GM03348 (cell line): Measurements from ENCODE around the gene GLYATL3.

Experiments used
- DNase-seq: peaks from one replicate; pipeline ENCODE4 v3.0.0; 2012; ENCODE audit warnings: low spot score

Gene GLYATL3

DNA sequence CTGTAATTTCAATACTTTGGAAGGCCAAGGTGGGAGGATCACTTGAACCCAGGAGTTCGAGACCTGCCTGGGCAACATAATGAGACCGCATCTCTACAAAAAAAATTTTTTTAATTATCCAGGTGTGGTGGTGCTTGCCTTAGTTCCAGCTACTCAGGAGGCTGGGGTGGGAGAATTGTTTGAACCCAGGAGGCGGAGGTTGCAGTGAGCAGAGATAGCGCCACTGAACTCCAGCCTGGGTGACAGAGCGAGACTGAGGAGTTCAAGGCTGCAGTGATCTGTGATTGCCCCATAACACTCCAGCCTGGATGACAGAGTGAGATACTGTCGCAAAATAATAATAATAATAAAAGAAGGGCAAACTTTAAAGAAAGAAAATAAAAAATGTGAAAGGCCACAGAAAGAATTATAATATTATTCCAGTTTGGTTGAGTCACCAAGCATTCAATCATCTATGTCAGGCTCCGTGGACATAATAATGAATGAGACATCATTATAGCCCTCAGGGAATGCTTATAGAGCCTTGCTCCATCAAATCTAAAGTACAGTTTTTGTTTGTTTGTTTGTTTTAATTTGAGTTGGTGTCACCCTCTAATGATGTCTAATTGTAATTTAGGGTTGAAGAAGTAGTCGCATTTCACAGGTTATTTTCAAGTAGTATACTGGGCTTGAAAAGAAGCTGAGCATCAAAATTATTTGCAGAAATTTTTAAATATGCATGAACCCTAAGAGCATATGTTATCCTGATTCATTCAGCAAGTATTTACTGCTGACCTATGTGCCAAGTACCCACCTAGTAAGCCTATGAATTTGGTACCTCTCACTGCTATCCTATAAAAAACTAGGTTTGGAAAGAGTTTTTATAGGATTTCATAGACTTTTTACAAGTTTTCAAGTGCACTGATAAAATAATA is 15.1 kb downstream of the GLYATL3 start:
- no peak for DNase-seq

DNA sequence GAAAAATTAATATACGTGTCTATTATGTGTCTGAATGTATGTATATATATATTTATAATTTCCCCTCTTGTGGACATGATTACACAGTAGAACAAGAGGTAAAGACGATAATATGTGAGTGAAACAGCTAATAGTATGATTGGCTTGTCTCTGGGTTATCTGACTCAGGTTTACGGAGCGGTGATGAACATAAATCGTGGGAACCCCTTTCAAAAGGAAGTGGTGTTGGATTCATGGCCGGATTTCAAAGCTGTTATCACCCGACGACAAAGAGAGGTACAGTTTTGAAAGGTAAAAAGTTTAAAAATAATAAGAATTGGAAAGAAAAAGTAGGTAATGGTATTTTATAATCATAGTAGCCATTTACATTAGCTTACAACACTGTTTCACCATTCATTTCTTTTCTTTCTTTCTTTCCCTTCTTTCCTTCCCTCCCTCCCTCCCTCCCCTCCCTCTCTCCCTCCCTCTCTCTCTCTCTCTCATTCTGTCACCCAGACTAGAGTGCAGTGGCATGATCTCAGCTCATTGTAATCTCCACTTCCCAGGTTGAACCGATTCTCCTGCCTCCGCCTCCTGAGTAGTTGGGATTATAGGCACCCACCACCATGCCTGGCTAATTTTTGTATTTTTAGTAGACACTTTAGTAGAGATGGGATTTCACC is 15.9 kb downstream of the GLYATL3 start:
- no peak for DNase-seq

DNA sequence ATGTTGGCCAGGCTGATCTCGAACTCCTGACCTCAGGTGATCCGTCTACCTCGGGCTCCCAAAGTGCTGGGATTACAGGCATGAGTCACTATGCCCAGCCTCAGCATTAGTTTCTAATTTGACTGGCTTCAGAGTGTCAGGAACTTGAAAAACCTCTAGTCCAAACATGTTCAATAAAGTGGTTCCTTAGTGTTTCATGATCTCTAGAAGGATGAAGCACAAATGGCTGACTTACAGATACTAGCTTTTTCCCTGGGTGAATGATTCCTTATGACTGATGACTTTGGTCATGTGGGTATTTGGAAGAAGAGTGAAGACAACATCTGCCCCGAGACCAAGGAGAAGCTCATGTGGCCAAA is 16.4 kb downstream of the GLYATL3 start:
- DNase-seq = no peak

DNA sequence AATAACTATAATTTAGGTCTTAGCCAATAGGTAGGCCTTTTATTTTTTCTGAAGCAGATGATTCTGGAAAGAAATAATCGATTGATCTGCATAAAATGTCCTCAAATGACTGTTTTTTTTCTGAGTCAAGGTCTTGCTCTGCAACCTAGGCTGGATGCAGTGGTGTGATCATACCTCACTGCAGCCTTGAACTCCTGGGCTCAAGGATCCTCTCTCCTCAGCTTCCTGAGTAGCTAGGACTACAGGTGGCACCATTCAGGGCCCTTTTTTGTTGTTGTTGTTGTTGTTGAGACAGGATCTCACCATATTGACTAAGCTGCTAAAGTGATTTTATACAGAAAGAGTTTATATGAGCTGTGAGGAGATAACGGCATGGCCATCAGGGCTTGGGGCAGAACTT is 18.2 kb downstream of the GLYATL3 start:
- no peak for DNase-seq

DNA sequence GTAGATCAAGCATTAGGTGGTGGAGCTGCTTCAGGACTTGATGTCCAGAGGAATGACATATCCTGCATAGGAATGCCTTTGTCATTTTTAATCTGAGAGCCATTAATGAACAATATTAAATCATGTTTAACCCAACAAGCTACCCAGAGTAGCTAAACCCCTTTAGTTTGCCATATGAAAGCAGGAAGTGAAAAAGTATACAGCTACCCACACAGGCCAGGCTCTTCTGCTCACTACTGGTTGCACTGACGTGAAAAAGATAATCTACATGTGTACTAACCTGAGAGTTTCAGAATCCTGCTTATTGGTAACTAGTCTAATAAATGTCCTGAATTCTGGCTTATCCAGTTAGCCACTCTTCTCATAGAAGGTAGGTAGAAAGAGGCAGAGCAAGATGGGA is 19.9 kb downstream of the GLYATL3 start:
- no peak for DNase-seq

DNA sequence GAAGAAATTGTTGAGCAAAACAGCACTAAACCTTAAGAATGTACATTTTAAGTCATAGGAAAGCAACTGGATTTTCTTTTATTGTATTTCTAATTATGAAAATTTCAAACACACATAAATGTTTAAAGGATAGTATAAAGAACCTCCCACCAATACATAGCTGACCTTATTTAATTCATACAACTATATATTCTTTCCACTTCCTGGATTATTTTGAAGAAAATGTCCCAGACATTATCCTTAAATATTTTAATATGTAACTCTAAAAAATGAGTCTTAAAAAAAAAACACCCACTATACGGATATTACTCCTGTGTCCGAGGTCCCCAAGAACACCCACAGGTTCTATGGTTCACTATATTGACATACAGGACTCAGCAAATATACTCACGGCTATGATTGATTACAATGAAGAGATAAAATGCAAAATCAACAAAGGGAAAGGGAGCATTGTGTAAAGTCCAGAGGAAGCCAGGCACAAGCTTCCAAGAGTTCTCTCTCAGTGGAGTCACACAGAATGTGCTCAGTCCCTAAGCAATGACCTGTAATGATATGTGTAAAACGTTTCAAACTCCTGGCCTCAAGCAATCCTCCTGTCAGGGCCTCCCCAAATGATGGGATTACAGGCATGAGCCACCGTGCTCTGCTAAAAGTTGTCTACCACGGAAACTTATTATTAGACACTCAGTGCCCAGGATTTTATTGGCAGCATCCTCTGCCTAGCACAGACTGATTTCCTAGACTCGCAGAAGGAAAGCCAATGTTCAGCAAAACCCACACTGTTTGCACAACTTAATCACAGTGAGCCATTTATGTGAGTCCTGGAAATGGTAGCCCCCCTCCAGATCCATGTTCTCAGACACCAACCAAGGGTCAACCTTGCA is 23.2 kb downstream of the GLYATL3 start:
- no peak for DNase-seq

DNA sequence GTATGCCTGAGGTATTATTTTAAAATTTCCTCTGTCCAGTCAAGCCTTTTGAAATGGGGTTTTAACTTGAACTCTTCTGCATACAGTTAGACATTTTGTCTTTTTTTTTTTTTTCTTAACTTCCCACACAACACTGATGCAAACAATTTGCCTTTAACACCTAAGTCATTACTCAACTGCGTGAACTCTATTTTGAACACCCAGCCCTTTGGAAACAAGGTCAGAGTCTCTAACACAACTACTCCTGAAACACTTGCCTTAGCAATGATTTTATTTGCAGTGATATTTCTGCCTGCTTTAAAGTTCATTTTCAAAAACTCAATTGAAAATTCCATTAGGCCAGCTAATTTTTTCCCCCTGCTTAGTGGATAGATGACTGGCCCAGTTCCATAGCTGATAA is 24.2 kb downstream of the GLYATL3 start:
- DNase-seq = no peak

DNA sequence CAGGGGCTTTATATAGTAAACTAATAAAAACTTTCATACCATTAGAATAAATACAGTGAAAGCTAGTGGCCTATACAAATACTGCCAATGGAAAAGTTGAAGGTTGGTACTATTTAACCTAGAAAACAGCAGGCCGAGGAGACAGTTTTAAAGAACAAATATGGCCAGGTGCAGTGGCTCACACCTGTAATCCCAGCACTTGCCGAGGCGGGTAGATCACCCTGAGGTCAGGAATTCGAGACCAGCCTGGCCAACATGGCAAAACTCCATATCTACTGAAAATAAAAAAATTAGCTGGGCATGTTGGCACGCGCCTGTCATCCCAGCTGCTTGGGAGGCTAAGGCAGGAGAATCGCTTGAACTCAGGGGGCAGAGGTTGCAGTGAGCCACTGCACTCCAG is 24.8 kb downstream of the GLYATL3 start:
- DNase-seq = no peak

DNA sequence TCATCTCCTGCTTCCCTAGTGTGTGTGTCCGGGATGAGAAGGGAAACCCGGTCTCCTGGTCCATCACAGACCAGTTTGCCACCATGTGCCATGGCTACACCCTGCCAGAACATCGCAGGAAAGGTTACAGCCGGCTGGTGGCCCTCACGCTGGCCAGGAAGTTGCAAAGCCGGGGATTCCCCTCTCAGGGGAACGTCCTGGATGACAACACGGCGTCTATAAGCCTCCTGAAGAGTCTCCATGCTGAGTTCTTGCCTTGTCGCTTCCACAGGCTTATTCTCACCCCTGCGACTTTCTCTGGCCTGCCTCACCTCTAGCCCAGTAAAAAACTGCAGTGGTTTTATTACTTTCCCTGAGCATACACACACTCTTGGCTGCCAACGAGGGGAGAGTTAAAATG is 26.9 kb downstream of the GLYATL3 start:
- DNase-seq = no peak

DNA sequence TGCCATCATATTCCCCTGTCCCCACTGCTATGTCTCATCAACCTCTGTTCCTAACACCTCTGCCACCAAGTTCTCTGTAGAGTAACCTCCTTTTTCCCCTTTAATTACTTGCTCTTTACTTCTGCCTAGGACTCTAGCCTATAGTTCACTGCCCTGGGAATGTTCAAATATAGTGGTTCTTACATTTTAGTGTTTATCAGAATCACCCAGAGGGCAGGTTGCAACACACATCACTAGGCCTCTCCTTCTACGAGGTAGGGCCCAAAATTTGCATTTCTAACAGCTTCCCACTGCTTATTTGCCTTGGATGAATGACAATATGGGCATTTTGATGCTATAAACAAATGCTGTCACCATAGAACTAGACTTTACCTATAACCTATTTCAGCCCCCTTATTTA is 27.6 kb downstream of the GLYATL3 start:
- DNase-seq = no peak

DNA sequence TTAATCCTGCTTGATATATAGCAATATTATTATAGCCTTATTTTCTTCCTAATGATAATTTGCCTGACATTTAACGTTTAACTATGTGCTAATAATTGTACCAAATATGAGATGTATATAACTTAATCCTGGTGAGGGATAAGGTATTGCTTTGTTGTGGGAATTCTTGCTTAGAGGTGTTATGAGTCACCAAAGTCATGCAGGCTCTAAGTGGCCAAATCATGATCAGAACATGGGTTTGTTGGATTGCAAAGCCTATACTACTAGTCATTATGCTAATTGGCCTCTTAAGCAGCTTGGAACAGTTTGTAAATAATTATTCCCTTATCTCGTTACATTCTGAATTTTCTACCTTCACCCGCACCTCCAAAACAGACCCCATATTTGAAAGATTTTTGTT is 28.8 kb downstream of the GLYATL3 start:
- no peak for DNase-seq

DNA sequence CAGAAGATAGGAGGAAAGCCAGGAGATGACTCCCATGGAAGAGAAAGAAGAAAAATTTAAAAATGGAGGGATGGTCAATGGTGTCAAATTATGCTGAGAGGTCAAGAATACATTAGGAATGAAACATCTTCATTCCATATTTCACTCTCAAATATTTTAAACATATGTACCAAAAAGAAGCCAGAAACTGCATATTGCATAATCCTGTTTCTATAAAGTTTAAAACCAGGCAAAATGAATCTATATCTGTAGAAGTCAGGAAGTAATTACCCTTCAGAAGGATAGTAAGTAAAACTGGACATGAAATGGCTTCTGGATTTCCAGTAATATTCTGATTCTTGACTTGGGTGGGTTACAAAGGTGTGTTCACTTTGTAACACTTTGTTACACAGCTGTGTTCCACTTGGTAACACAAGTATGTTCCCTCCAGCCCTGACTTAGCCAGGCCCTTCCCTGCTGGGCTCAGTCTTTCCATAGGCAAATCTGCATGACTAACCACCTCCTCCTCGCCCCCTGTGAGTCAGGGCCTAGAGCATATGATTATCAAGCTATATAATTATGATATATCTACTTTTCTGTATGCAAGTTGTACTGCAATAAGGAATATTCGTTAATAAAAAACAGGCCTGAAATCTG is 30.5 kb downstream of the GLYATL3 start:
- DNase-seq = no peak

DNA sequence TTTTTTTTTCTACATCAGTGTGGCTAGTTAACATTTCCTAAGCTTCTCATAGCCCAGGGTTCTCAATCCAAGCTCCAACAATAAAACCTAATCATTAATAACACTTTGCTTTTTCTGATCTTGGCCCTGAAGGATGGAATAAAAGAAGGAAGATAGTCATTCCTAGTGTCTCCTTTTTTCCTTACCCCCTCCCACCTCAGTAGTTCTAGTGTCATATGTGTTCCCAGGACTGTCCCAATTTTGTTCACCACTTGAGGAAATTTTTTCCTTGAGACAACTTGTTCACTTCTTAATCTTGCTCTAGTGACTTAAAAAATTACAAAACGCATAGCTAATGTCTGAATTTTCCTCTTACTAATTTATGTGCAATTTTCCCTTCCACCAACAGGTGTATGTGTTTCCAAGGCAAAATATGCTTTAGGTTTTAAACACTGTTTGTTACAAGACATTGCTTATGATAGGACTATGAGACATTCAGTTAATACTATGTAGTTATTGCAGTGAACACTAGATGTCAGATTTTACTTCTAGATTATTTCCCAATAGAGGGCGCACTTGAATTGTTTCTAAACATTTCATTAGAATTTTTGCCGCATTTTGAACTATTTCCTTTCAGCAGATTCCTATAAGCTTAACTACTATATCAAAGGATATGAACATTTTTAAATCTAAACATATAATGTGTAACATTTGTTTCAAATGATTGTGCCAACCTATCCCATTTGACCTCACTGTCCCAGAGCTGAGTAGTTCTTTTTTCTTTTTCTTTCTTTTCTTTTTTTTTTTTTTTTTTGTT is 32.2 kb downstream of the GLYATL3 start:
- DNase-seq = peak; percentile 69

DNA sequence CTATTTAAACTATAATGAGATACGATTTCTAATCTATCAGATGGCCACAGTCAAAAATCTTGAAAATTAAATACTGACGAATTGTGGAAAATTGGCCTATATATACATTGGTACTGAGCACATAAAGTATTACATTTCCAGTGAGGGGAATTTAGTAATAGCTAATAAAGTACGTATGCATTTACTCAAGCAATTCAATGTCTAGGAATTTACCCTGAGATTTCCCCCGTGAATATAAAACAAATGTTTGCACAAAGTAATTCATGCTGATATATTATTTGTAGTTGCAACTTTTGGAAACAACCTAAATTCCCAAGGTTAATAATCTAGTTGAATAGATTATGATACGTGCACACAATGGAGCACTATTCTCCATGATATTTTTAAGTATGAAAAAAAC is 36.1 kb downstream of the GLYATL3 start:
- DNase-seq = no peak

DNA sequence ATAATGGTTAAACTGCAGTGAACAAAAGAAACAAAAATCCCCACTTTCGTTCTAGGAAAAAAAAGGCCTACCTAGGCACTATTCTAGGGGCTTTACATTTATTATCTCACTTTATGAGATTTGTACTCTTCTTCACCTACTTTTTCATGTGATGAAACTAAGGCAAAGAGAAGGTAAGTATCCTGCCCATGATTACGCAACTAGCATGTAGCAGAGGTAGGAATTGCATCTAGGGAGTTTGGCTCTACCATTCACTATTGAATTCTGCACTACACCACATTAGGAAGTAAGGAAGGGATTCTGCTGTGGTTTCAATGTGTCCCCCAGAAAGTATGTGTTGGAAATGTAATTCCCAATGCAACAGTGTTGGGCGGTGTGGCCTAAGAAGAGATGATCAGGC is 39.4 kb downstream of the GLYATL3 start:
- no peak for DNase-seq

DNA sequence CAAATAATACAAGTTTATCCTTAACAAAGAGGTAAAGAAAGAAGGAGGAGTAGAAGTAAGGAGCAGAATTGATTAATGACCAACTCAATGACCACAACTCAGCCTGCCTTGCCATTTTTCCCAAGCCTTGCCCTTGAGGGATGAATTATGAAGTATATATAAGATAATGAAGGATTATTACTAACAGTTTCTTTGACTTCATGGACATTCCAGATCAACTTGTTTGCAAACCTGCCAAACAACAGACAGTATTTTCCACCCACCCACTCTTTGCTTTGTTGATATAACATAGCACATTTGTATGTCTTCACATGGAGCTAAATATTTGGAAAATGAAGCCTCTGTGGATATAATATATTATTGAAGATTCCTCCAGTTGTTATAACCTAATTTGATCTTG is 40.9 kb downstream of the GLYATL3 start:
- no peak for DNase-seq

DNA sequence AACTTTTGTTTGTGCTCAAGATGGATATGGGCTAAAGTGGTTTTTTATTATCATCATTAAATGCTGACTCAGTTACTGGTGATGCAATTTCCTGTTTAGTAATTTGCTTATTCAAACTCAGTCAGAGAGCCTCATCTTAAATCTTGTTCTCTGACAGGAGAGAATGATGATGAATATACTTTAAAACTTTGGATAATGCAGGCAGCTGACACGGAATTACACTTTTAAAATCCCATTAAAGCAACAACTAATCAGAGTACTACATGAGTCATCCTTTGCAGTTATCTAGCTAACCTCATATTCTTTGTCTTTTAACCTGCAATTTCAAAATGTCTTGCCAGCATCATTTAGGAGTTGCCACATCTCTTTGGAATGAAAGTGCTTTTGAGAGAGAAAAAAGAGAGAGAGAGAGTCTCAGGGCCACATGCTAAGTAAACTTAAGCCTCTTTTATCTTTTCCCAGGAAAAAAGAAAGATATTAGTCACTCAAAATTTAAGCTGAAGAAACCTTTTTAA is 41.5 kb downstream of the GLYATL3 start:
- peak; percentile 35 for DNase-seq

DNA sequence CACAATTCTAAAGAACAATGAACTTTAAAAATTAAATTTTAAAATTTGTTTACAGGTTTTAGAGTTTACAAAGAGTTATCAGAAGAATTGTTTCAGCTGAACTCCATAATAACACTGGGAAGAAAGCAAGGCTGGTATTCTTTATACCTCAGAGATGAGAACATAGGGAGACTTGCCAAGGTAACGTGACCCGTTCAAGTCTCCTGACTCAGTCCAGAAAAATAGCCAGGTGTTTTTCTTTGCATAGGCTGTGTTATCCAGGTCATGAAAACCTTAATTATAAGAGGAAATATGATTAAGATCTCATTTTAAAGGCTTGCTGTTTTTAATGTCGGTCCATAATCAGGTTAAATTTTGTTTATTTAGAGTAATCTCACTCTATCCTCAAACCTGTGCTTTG is 42.2 kb downstream of the GLYATL3 start:
- no peak for DNase-seq

DNA sequence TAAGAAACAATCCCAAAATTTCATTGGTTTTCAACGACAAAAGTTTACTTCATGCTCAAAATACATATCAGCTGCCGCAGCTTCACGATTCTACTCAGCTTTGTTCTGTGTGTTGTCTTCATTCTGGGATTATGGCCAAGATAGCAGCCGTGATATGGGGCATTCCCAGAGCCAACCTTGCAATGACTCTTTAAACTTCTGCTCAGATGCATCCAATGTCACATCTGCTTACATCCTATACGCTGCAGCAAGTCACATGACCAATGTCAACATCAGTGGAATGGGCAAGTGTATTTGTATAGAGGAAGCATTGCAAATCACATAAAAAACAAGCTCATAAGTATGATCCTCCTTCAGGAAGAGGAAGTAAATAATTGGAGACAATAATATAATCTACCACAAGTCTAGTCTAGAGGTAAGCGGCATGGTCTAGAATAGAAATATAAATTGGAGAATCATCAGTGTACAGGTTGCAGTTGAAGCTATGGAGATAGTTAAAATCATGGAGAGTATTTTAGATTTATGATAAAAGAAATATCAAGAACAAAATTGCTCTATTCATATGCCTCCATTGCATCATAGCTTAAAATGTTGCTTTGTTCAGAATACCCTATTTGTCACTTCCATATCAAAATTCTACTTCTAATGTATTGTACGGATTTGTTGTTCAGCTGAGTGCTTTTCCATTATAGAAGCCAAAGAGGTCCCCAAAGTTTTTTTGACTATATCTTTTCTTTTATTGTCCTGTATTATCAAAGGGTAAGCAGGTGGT is 43.5 kb downstream of the GLYATL3 start:
- no peak for DNase-seq

DNA sequence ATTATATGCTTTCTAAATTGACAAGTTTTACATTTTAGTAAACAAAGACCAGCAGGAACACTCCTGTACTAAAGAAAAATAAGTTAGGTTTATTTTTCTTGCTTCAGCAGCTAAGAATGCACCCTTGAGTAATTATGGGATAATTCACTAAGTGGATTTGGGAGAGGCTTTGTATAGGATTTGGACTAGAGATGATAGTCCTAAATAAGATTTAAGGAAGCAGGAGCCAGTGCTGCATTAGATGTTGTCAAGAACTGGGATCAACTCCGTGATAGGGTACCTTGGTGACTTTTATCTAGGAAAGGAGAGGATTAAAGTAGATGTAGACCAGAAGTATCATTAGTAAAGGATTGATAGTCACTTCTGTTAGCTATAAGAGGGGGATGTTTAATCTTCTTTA is 46.6 kb downstream of the GLYATL3 start:
- DNase-seq = no peak
